GM11168 (cell line): Measurements from ENCODE around the gene CLCN1.
"Not testable (repeated sequence)": the region's sequence is repeated elsewhere in the genome, so short reads cannot be mapped to it uniquely, and the experiment has no call there.

ENCODE experiments used
- in situ Hi-C: fragments of 300-500 bp; cut with MboI; formaldehyde crosslinking; loops from one replicate; pipeline ENCODE4 v1.12.0; 2022; ENCODE audit warnings: low sequenced_read_pairs; ENCODE audit not compliant: unreplicated experiment

The CLCN1 gene

GRCh38 chr7:143315776-143316175, at the start of gene CLCN1:
Gene CLCN1 (plus strand): TSS chr7:143316111. CDS start chr7:143316213, 102 bp downstream.
- in situ Hi-C loops, result no loop called here

DNA sequence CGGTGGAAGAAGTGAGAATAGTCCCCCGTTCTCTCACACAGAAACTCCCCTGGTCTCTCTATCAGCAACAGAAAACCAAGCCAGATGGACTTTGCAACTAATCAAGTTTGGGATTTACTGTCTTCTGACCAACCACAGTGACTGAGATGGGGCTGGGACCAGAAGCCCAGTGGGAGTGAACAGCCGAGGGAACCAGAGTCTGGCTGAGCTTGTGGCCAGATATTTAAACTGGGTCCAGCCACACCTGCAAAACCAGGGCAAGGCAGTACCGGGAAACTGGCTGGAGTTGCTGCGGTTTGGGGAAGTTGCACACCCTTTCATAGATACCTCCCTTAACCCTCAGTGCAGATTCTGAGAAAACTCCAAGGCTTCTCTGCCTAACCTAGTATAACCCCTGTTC, 46.7 kb upstream of the CLCN1 start:
- in situ Hi-C loops, result no loop called here

- in situ Hi-C loops, result no loop called here
Measured at GRCh38 chr7:143271240-143271639, 44.7 kb upstream of the CLCN1 start.

DNA sequence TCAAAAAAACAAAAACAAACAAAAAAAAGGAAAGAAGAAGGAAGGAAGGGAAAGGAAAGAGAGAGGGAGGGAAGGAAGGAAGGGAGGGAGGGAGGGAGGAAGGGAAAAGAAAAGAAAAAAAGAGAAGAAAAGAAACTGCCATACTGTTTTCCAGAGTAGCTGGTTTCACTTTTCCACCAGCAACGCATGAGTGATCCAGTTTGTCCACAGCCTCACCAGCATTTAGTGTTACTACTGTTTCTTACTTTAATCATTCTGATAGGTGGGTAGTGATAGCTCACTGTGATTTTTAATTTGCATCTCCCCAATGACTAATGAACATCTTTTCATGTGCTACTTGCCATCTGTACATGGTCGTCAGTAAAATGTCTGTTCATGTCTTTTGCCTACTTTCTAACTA, 43.0 kb upstream of the CLCN1 start:
- in situ Hi-C loops, result no loop called here

DNA sequence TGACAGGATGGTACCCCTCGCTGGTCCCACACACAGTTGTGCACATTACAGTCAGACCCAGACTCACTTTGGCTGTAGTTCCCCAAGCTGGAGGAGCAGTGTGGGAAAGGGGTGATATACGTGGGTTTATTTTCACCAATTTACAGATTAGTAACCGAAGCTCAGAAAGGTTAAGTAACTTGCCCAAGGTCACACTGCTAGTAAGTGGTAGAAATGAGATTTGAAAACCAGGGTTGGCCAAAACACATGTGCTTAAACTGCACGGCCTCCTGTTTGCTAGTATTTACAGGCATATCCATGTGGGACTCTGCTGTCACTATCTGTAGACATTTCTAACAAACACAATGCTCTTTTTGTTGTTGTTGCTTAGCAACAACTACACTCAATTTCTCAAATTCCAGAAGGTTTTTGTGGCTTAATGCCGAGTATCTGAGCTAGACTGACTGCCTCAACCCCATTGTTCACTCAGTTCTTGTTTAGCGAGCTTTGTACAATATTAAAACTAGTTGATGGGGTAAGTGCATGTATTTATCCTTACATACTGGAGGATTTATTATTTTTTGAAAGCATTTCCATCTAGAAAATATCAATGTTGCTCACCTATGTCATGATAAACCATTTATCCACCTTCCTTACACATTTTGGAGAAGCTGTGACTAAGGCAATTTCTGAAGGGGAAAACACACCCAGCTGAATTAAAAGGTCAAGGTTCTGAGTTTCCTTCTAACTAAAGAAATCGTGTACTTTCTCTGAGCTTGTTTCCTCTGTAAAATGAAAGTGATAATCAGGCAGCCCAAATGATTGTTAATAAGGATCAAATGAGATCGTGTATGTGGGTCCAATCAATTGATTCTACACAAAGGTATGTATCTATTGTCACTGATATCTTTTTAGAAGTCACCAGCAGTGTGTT, 36.5 kb upstream of the CLCN1 start:
- in situ Hi-C loops, result no loop called here

- in situ Hi-C loops, result no loop called here
Measured at GRCh38 chr7:143280160-143280559, 35.8 kb upstream of the CLCN1 start.

- in situ Hi-C loops, result no loop called here
Measured at GRCh38 chr7:143280566-143280965, 35.3 kb upstream of the CLCN1 start.

GRCh38 chr7:143281529-143281928, 34.4 kb upstream of the CLCN1 start:
- in situ Hi-C loops, result no loop called here

- in situ Hi-C loops, result no loop called here
Measured at GRCh38 chr7:143282124-143282523, 33.8 kb upstream of the CLCN1 start.

GRCh38 chr7:143283381-143283780, 32.5 kb upstream of the CLCN1 start:
- in situ Hi-C loops, result no loop called here

- in situ Hi-C loops, result no loop called here
Measured at GRCh38 chr7:143284591-143285469, 31.1 kb upstream of the CLCN1 start, which contains the start of gene TMEM139. Gene TMEM139 (plus strand): TSS chr7:143284958. CDS start chr7:143285958, 1,000 bp downstream.

GRCh38 chr7:143285470-143285778, 30.5 kb upstream of the CLCN1 start:
- in situ Hi-C loops, result no loop called here

GRCh38 chr7:143285806-143286521, 29.9 kb upstream of the CLCN1 start:
- in situ Hi-C loops, result no loop called here

GRCh38 chr7:143286522-143286890, 29.4 kb upstream of the CLCN1 start:
- in situ Hi-C loops, result no loop called here

DNA sequence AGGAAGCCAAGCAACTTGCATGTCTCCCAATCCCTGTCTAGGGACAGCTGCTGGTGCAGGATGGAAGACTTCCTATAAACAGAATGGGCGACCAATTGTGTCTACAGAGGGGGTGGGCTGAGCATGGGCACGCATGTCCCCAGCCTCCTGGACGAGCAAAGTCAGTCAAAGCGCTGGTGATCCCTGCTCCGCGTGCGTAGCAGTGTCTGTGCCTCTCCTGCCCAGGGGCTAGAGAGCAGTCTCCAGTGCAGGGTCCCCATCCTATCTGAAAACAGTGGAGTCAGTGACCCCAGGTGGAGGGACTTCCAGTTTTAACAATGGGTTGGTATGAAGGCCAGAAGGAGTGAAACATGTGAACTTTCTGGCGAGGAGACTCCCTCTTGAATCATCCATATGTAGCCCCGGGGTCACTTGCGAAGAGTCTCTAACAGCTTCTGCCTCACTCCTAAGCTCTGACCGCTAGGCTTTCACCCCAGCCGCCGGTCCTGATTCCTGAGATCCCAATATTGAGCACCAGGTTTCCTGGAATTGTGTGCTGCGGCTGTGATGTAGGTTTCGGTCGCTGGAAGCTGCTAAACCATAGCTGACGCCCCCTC, 28.5 kb upstream of the CLCN1 start:
- in situ Hi-C loops, result no loop called here

GRCh38 chr7:143287935-143288826, 27.7 kb upstream of the CLCN1 start, which contains the start of gene CASP2:
Gene CASP2 (plus strand): TSS chr7:143288351. CDS start chr7:143288456, 105 bp downstream.
- in situ Hi-C loops, result no loop called here

DNA sequence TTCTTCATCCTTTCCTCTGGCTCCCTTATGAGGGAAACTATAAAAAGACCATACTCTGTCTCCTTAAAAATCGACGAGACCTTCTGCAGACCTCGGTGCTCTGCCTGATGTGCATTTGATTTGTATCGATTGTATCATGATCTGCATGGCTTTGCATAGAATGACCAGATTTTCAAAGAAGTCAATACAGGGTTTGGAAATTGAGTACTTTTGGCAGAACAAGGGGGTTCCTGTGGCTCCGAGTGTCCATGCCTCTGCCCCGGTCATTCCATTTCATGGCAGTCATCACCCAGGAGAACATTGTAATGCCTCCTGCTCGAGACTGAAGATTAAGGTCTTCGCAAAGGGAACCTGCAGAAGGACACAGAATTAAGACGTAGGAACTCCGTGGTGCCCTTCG, 27.1 kb upstream of the CLCN1 start:
- in situ Hi-C loops, result no loop called here

DNA sequence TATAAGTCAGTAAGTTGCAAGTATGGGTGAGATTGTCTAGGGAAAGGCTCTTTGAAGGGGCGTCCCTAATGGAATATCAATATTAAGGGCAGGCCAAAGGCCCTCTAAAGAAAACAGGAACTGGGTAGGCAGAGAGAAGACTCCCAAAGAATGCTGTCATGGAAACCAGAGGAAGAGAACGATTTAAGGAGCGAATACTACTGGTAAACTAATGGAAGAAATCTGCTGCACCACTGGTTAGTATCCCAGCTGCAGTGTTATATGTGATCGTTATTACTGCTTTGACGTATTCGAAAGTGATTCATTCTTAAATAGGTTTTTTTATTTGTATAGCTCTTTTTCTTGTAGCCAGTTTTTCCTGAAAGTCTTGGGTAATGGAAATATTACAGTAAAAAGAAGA, 26.5 kb upstream of the CLCN1 start:
- in situ Hi-C loops, result no loop called here

- in situ Hi-C loops, result not testable (repeated sequence)
Measured at GRCh38 chr7:143289888-143290287, 26.0 kb upstream of the CLCN1 start.
